Measurements from ENCODE around the gene ECM1.
A peak's percentile ranks its signal among the peaks of the same experiment; 100 is the strongest.

The ECM1 gene

GRCh38 chr1:150472601-150473200, 35.2 kb upstream of the ECM1 start:
- no peak overlapping the region for H3K27ac ChIP-seq (ENCODE audit: low read length, poor library complexity, severe bottlenecking)
- H4K91ac ChIP-seq (ENCODE audit: low read length), result no peak overlapping the region
- H4K8ac ChIP-seq (ENCODE audit: low read length), result no peak overlapping the region
- H3K9me3 ChIP-seq (ENCODE audit: control insufficient read depth, low read length), result no peaks in the 10 kb centered on the region
- no peak overlapping the region for H3K4ac ChIP-seq (ENCODE audit: low read depth in 1 of 2, low read length in 2 of 2)
- no peak overlapping the region for H3K9ac ChIP-seq (ENCODE audit: low read length)
- no peak overlapping the region for H2BK12ac ChIP-seq (ENCODE audit: low read length in 2 of 2)
- DNase-seq, result no peak
- H3K4me2 ChIP-seq (ENCODE audit: low read length, poor library complexity, severe bottlenecking), result no peak overlapping the region
- no peak overlapping the region for H2AFZ ChIP-seq (ENCODE audit: low read depth, low read length)
- no peak overlapping the region for H2BK120ac ChIP-seq (ENCODE audit: low read depth, low read length)
- peaks cover 34 to 41% of the 10 kb centered on the region in 2 experiments for H3K36me3 ChIP-seq (ENCODE audit: control insufficient read depth in 1 of 2, insufficient read depth in 2 of 2, low read depth in 1 of 2, low read length in 2 of 2)
- H3K4me1 ChIP-seq (ENCODE audit: control insufficient read depth, insufficient read depth, low read depth, low read length), result no peaks in the 10 kb centered on the region
- no peak overlapping the region for H2BK15ac ChIP-seq (ENCODE audit: low read depth, poor library complexity, severe bottlenecking)
- H3K4me3 ChIP-seq (ENCODE audit: insufficient read depth in 1 of 2, low read depth in 1 of 2, low read length in 2 of 2), result no peak overlapping the region
- H3K18ac ChIP-seq (ENCODE audit: low read depth in 1 of 2, low read length in 2 of 2), result no peak overlapping the region
- H3K27me3 ChIP-seq (ENCODE audit: control insufficient read depth in 1 of 2, insufficient read depth in 1 of 2, low read length in 2 of 2), result no peaks in the 10 kb centered on the region
- no peak overlapping the region for H2BK5ac ChIP-seq (ENCODE audit: low read depth, low read length, poor library complexity, severe bottlenecking)
- no peak overlapping the region for H3K14ac ChIP-seq (ENCODE audit: low read length in 2 of 2)
- WGBS, result 95% methylated on average over 9 of the region's 10 CpGs
- peaks cover 14% of the 10 kb centered on the region for H3K79me1 ChIP-seq (replicated peaks; ENCODE audit: low read length, poor library complexity, severe bottlenecking)
- H2AK5ac ChIP-seq (ENCODE audit: low read length, severe bottlenecking), result no peak overlapping the region
- no peak overlapping the region for H3K23ac ChIP-seq (ENCODE audit: low read length in 2 of 2)

DNA sequence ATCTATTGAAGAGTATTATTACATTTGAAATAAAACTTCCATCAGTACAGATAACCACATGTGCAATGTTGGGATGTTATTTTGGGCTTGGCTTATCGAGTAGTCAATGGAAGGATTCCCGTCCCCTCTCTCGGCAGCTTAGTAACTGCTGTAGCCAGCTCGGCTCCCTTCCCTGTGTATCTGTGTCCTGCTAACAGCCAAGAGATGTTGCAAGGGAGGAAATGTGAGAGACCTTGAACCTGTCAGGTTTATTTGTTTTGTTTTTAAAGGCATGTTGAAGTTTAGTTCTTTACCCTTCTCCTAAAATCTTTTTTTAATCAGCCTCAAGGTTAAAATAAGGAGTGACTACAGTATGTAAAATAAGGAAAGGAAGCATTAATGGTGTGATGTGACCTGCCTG, 34.2 kb upstream of the ECM1 start:
- DNase-seq, result no peak
- H2AK5ac ChIP-seq (ENCODE audit: low read length, severe bottlenecking), result no peak overlapping the region
- H3K9me3 ChIP-seq (ENCODE audit: control insufficient read depth, low read length), result no peaks in the 10 kb centered on the region
- peaks cover 14% of the 10 kb centered on the region for H3K79me1 ChIP-seq (replicated peaks; ENCODE audit: low read length, poor library complexity, severe bottlenecking)
- H4K91ac ChIP-seq (ENCODE audit: low read length), result no peak overlapping the region
- no peak overlapping the region for H2BK120ac ChIP-seq (ENCODE audit: low read depth, low read length)
- H3K4me2 ChIP-seq (ENCODE audit: low read length, poor library complexity, severe bottlenecking), result no peak overlapping the region
- no peaks in the 10 kb centered on the region for H3K27me3 ChIP-seq (ENCODE audit: control insufficient read depth in 1 of 2, insufficient read depth in 1 of 2, low read length in 2 of 2)
- no peak overlapping the region for H3K14ac ChIP-seq (ENCODE audit: low read length in 2 of 2)
- H2BK15ac ChIP-seq (ENCODE audit: low read depth, poor library complexity, severe bottlenecking), result no peak overlapping the region
- no peak overlapping the region for H4K8ac ChIP-seq (ENCODE audit: low read length)
- H3K4me1 ChIP-seq (ENCODE audit: control insufficient read depth, insufficient read depth, low read depth, low read length), result no peaks in the 10 kb centered on the region
- H3K36me3 ChIP-seq (ENCODE audit: control insufficient read depth in 1 of 2, insufficient read depth in 2 of 2, low read depth in 1 of 2, low read length in 2 of 2), result peaks cover 31 to 41% of the 10 kb centered on the region in 2 experiments
- no peak overlapping the region for H3K18ac ChIP-seq (ENCODE audit: low read depth in 1 of 2, low read length in 2 of 2)
- no peak overlapping the region for H2BK5ac ChIP-seq (ENCODE audit: low read depth, low read length, poor library complexity, severe bottlenecking)
- no peak overlapping the region for H3K4ac ChIP-seq (ENCODE audit: low read depth in 1 of 2, low read length in 2 of 2)
- no peak overlapping the region for H3K9ac ChIP-seq (ENCODE audit: low read length)
- H2AFZ ChIP-seq (ENCODE audit: low read depth, low read length), result no peak overlapping the region
- no peak overlapping the region for H3K4me3 ChIP-seq (ENCODE audit: insufficient read depth in 1 of 2, low read depth in 1 of 2, low read length in 2 of 2)
- WGBS, result 85% methylated on average over 4 of the region's 4 CpGs
- no peak overlapping the region for H3K27ac ChIP-seq (ENCODE audit: low read length, poor library complexity, severe bottlenecking)
- no peak overlapping the region for H3K23ac ChIP-seq (ENCODE audit: low read length in 2 of 2)
- no peak overlapping the region for H2BK12ac ChIP-seq (ENCODE audit: low read length in 2 of 2)

- H2BK12ac ChIP-seq (ENCODE audit: low read length in 2 of 2), result no peak overlapping the region
- H3K4me3 ChIP-seq (ENCODE audit: insufficient read depth in 1 of 2, low read depth in 1 of 2, low read length in 2 of 2), result no peak overlapping the region
- no peak overlapping the region for H3K4me2 ChIP-seq (ENCODE audit: low read length, poor library complexity, severe bottlenecking)
- no peak overlapping the region for H3K27ac ChIP-seq (ENCODE audit: low read length, poor library complexity, severe bottlenecking)
- DNase-seq, result peak; percentile 18
- no peak overlapping the region for H3K4ac ChIP-seq (ENCODE audit: low read depth in 1 of 2, low read length in 2 of 2)
- H3K9ac ChIP-seq (ENCODE audit: low read length), result no peak overlapping the region
- peaks cover 31 to 37% of the 10 kb centered on the region in 2 experiments for H3K36me3 ChIP-seq (ENCODE audit: control insufficient read depth in 1 of 2, insufficient read depth in 2 of 2, low read depth in 1 of 2, low read length in 2 of 2)
- H3K4me1 ChIP-seq (ENCODE audit: control insufficient read depth, insufficient read depth, low read depth, low read length), result no peaks in the 10 kb centered on the region
- no peak overlapping the region for H2AFZ ChIP-seq (ENCODE audit: low read depth, low read length)
- peaks cover 14% of the 10 kb centered on the region for H3K79me1 ChIP-seq (replicated peaks; ENCODE audit: low read length, poor library complexity, severe bottlenecking)
- H3K18ac ChIP-seq (ENCODE audit: low read depth in 1 of 2, low read length in 2 of 2), result no peak overlapping the region
- H2AK5ac ChIP-seq (ENCODE audit: low read length, severe bottlenecking), result no peak overlapping the region
- no peaks in the 10 kb centered on the region for H3K27me3 ChIP-seq (ENCODE audit: control insufficient read depth in 1 of 2, insufficient read depth in 1 of 2, low read length in 2 of 2)
- no peak overlapping the region for H2BK120ac ChIP-seq (ENCODE audit: low read depth, low read length)
- no peak overlapping the region for H2BK15ac ChIP-seq (ENCODE audit: low read depth, poor library complexity, severe bottlenecking)
- H3K23ac ChIP-seq (ENCODE audit: low read length in 2 of 2), result no peak overlapping the region
- H2BK5ac ChIP-seq (ENCODE audit: low read depth, low read length, poor library complexity, severe bottlenecking), result no peak overlapping the region
- H4K91ac ChIP-seq (ENCODE audit: low read length), result no peak overlapping the region
- H3K9me3 ChIP-seq (ENCODE audit: control insufficient read depth, low read length), result no peaks in the 10 kb centered on the region
- H3K14ac ChIP-seq (ENCODE audit: low read length in 2 of 2), result no peak overlapping the region
- WGBS, result 46% methylated on average over 4 of the region's 4 CpGs
- H4K8ac ChIP-seq (ENCODE audit: low read length), result no peak overlapping the region
Measured at GRCh38 chr1:150474869-150475268, 33.0 kb upstream of the ECM1 start.

GRCh38 chr1:150476754-150477153, 31.2 kb upstream of the ECM1 start:
- Histone ChIP-seq H3K23ac (ENCODE audit: low read length in 2 of 2) (no peak overlapping the region), H3K79me1 (replicated peaks; ENCODE audit: low read length, poor library complexity, severe bottlenecking) (peaks cover 6% of the 10 kb centered on the region), H3K4me1 (ENCODE audit: control insufficient read depth, insufficient read depth, low read depth, low read length) (no peaks in the 10 kb centered on the region)

More at GRCh38 chr1:150476754-150477153, 31.2 kb upstream of the ECM1 start:
- H3K4ac ChIP-seq (ENCODE audit: low read depth in 1 of 2, low read length in 2 of 2), result no peak overlapping the region
- no peak overlapping the region for H2BK5ac ChIP-seq (ENCODE audit: low read depth, low read length, poor library complexity, severe bottlenecking)
- no peak overlapping the region for H2AFZ ChIP-seq (ENCODE audit: low read depth, low read length)
- DNase-seq, result peak; percentile 30
- no peak overlapping the region for H3K9ac ChIP-seq (ENCODE audit: low read length)
- H3K4me3 ChIP-seq (ENCODE audit: insufficient read depth in 1 of 2, low read depth in 1 of 2, low read length in 2 of 2), result no peak overlapping the region
- no peak overlapping the region for H3K14ac ChIP-seq (ENCODE audit: low read length in 2 of 2)
- no peak overlapping the region for H3K4me2 ChIP-seq (ENCODE audit: low read length, poor library complexity, severe bottlenecking)
- H3K27ac ChIP-seq (ENCODE audit: low read length, poor library complexity, severe bottlenecking), result no peak overlapping the region
- peak overlapping the region in 1 of 2 experiments; percentile 38 for H2BK12ac ChIP-seq (ENCODE audit: low read length in 2 of 2)
- H3K18ac ChIP-seq (ENCODE audit: low read depth in 1 of 2, low read length in 2 of 2), result peak overlapping the region in 1 of 2 experiments; percentile 98
- peak overlapping the region; percentile 37 for H2BK120ac ChIP-seq (ENCODE audit: low read depth, low read length)
- H2AK5ac ChIP-seq (ENCODE audit: low read length, severe bottlenecking), result no peak overlapping the region
- WGBS, result 80% methylated on average over 1 of the region's 3 CpGs
- H4K8ac ChIP-seq (ENCODE audit: low read length), result no peak overlapping the region
- H2BK15ac ChIP-seq (ENCODE audit: low read depth, poor library complexity, severe bottlenecking), result no peak overlapping the region
- no peaks in the 10 kb centered on the region for H3K9me3 ChIP-seq (ENCODE audit: control insufficient read depth, low read length)
- H4K91ac ChIP-seq (ENCODE audit: low read length), result peak overlapping the region; percentile 11
- H3K36me3 ChIP-seq (ENCODE audit: control insufficient read depth in 1 of 2, insufficient read depth in 2 of 2, low read depth in 1 of 2, low read length in 2 of 2), result peaks cover 16 to 18% of the 10 kb centered on the region in 2 experiments
- H3K27me3 ChIP-seq (ENCODE audit: control insufficient read depth in 1 of 2, insufficient read depth in 1 of 2, low read length in 2 of 2), result no peaks in the 10 kb centered on the region

Data from mesenchymal stem cell (in vitro differentiated cells and primary cell).